ENCODE results near the gene CHIT1. TPM values are rescaled to one million over a fixed set of nuclear protein-coding genes. Genes with fewer than 3 reads are reported as not detected.

CHIT1 gene
- total RNA-seq, 1 experiment from 2014 or later = not detected

- DNase-seq (ENCODE audit: low read depth) = no peak
Measured at GRCh38 chr1:203175827-203176241, 53.6 kb downstream of the CHIT1 start.

GRCh38 chr1:203175237-203175826 is 54.1 kb downstream of the CHIT1 start, which contains the start of gene MYBPH:
TSS of gene MYBPH (minus strand) at chr1:203175826. CDS start at chr1:203175755, 71 bp downstream.
- no peak for DNase-seq (ENCODE audit: low read depth)

- DNase-seq (ENCODE audit: low read depth) = no peak
Measured at GRCh38 chr1:203174324-203174985, 55.0 kb downstream of the CHIT1 start.

- peak; percentile 26 for DNase-seq (ENCODE audit: low read depth)
Measured at GRCh38 chr1:203173566-203173965, 55.9 kb downstream of the CHIT1 start.

GRCh38 chr1:203173011-203173555 is 56.4 kb downstream of the CHIT1 start:
- DNase-seq (ENCODE audit: low read depth) = no peak

- peak; percentile 58 for DNase-seq (ENCODE audit: low read depth)
Measured at GRCh38 chr1:203172184-203173010, 57.1 kb downstream of the CHIT1 start.

- DNase-seq (ENCODE audit: low read depth) = no peak
Measured at GRCh38 chr1:203171341-203172183, 57.9 kb downstream of the CHIT1 start.

GRCh38 chr1:203170625-203171330 is 58.7 kb downstream of the CHIT1 start:
- DNase-seq (ENCODE audit: low read depth) = peak; percentile 48

- no peak for DNase-seq (ENCODE audit: low read depth)
Measured at GRCh38 chr1:203169770-203170520, 59.5 kb downstream of the CHIT1 start.

- DNase-seq (ENCODE audit: low read depth) = no peak
Measured at GRCh38 chr1:203168991-203169390, 60.5 kb downstream of the CHIT1 start.

GRCh38 chr1:203168256-203168786 is 61.2 kb downstream of the CHIT1 start:
- no peak for DNase-seq (ENCODE audit: low read depth)

- no peak for DNase-seq (ENCODE audit: low read depth)
Measured at GRCh38 chr1:203167913-203168200, 61.6 kb downstream of the CHIT1 start.

- DNase-seq (ENCODE audit: low read depth) = no peak
Measured at GRCh38 chr1:203167026-203167912, 62.2 kb downstream of the CHIT1 start.

GRCh38 chr1:203166192-203166940 is 63.1 kb downstream of the CHIT1 start:
- DNase-seq (ENCODE audit: low read depth) = peak; percentile 39

All from M059J (cell line).